T-helper 1 cell treated with Interleukin-12 subunit alpha and Interleukin-12 subunit beta and Interleukin-4 antibody, amounts not matched to agents 30 ng/mL and 1 ng/mL, for 36 hours (primary cell): ENCODE data around the gene INPP5A. TPM values are rescaled to one million over a fixed set of nuclear protein-coding genes. Genes with fewer than 3 reads are reported as not detected.

Source experiments
- intact Hi-C: fragments of 100-400 bp; cut with micrococcal nuclease; formaldehyde crosslinking; loops from one replicate; pipeline ENCODE4 v1.15.1; 2024
- total RNA-seq: library from RNA; stranded (reverse); gene quantifications from 2 replicates; pipeline ENCODE4 v1.2.3, GENCODE V29; 2022

Gene INPP5A
- total RNA-seq, 1 donor from 2014 or later: 19.0 TPM

GRCh38 chr10:132576671-132577349, 39.2 kb downstream of the INPP5A start:
- intact Hi-C loops: loop anchor here (5.0 kb wide), 1 partner anchor 40 kb away; no protein-coding TSS in a partner anchor

GRCh38 chr10:132577350-132578003, 39.9 kb downstream of the INPP5A start:
- intact Hi-C loops: loop anchor here (5.0 kb wide), 1 partner anchor 40 kb away; no protein-coding TSS in a partner anchor

GRCh38 chr10:132578287-132578951, 40.8 kb downstream of the INPP5A start:
- intact Hi-C loops: loop anchor here (5.0 kb wide), 1 partner anchor 39 kb away; no protein-coding TSS in a partner anchor

- intact Hi-C loops: loop anchor here (5.0 kb wide), 1 partner anchor 38 kb away; no protein-coding TSS in a partner anchor
These were observed 41.7 kb downstream of the INPP5A start for GRCh38 chr10:132579027-132579859.

GRCh38 chr10:132580143-132580542, 42.6 kb downstream of the INPP5A start:
- intact Hi-C loops: no loop called here

GRCh38 chr10:132580617-132581016, 43.0 kb downstream of the INPP5A start:
- intact Hi-C loops: no loop called here

- intact Hi-C loops: no loop called here
These were observed 44.5 kb downstream of the INPP5A start for GRCh38 chr10:132582137-132582536.

GRCh38 chr10:132582771-132583170, 45.2 kb downstream of the INPP5A start:
- intact Hi-C loops: no loop called here

GRCh38 chr10:132583456-132583855, 45.9 kb downstream of the INPP5A start:
- intact Hi-C loops: no loop called here

- intact Hi-C loops: no loop called here
These were observed 46.5 kb downstream of the INPP5A start for GRCh38 chr10:132584081-132584480.

GRCh38 chr10:132585732-132586722, 48.4 kb downstream of the INPP5A start:
- intact Hi-C loops: no loop called here

GRCh38 chr10:132586739-132587138, 49.2 kb downstream of the INPP5A start:
- intact Hi-C loops: no loop called here

GRCh38 chr10:132587175-132587574, 49.6 kb downstream of the INPP5A start:
- intact Hi-C loops: no loop called here

- intact Hi-C loops: loop anchor here (1.0 to 2.0 kb wide), 2 partner anchors 14 to 28 kb away; no protein-coding TSS in a partner anchor
These were observed 50.9 kb downstream of the INPP5A start for GRCh38 chr10:132588301-132589013.

- intact Hi-C loops: loop anchor here (2.0 kb wide), 1 partner anchor 14 kb away; no protein-coding TSS in a partner anchor
These were observed 51.4 kb downstream of the INPP5A start for GRCh38 chr10:132589015-132589414.

GRCh38 chr10:132589681-132590080, 52.1 kb downstream of the INPP5A start:
- intact Hi-C loops: loop anchor here (2.0 kb wide), 1 partner anchor 15 kb away; no protein-coding TSS in a partner anchor

- intact Hi-C loops: no loop called here
These were observed 52.6 kb downstream of the INPP5A start for GRCh38 chr10:132590094-132590751.

GRCh38 chr10:132590752-132591121, 53.1 kb downstream of the INPP5A start:
- intact Hi-C loops: no loop called here
